ENCODE results near the gene PCK2.

Gene PCK2

DNA sequence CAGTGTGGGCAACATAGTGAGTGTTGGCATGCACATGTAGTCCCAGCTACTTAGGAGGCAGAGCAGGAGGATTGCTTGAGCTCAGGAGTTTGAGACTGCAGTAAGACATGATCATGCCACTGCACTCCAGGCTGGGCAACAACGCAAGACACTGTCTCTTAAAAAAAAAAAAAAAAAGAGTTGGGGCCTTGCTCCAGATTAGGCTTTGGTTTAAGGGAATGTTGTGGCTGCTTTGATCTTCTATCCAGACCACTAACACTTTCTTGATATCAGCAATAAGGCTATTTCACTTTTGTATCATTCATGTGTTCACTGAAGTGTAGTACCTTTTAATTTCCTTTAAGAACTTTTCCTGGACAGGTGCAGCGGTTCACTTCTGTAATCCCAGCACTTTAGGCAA, 33.6 kb downstream of the PCK2 start:
- TF ChIP-seq GABPA (IDR thresholded peaks at IDR 0.05; ENCODE audit: low read depth), result no peak
- TF ChIP-seq, protein P1, sequence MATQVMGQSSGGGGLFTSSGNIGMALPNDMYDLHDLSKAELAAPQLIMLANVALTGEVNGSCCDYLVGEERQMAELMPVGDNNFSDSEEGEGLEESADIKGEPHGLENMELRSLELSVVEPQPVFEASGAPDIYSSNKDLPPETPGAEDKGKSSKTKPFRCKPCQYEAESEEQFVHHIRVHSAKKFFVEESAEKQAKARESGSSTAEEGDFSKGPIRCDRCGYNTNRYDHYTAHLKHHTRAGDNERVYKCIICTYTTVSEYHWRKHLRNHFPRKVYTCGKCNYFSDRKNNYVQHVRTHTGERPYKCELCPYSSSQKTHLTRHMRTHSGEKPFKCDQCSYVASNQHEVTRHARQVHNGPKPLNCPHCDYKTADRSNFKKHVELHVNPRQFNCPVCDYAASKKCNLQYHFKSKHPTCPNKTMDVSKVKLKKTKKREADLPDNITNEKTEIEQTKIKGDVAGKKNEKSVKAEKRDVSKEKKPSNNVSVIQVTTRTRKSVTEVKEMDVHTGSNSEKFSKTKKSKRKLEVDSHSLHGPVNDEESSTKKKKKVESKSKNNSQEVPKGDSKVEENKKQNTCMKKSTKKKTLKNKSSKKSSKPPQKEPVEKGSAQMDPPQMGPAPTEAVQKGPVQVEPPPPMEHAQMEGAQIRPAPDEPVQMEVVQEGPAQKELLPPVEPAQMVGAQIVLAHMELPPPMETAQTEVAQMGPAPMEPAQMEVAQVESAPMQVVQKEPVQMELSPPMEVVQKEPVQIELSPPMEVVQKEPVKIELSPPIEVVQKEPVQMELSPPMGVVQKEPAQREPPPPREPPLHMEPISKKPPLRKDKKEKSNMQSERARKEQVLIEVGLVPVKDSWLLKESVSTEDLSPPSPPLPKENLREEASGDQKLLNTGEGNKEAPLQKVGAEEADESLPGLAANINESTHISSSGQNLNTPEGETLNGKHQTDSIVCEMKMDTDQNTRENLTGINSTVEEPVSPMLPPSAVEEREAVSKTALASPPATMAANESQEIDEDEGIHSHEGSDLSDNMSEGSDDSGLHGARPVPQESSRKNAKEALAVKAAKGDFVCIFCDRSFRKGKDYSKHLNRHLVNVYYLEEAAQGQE (IDR thresholded peaks at IDR 0.05; ENCODE audit: insufficient replicate concordance, low read depth), result no peak
- TF ChIP-seq, protein P2, sequence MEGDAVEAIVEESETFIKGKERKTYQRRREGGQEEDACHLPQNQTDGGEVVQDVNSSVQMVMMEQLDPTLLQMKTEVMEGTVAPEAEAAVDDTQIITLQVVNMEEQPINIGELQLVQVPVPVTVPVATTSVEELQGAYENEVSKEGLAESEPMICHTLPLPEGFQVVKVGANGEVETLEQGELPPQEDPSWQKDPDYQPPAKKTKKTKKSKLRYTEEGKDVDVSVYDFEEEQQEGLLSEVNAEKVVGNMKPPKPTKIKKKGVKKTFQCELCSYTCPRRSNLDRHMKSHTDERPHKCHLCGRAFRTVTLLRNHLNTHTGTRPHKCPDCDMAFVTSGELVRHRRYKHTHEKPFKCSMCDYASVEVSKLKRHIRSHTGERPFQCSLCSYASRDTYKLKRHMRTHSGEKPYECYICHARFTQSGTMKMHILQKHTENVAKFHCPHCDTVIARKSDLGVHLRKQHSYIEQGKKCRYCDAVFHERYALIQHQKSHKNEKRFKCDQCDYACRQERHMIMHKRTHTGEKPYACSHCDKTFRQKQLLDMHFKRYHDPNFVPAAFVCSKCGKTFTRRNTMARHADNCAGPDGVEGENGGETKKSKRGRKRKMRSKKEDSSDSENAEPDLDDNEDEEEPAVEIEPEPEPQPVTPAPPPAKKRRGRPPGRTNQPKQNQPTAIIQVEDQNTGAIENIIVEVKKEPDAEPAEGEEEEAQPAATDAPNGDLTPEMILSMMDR (IDR thresholded peaks at IDR 0.05; ENCODE audit: insufficient read depth, low read length), result no peak
- TF ChIP-seq POLR2AphosphoS5 (IDR thresholded peaks at IDR 0.05; ENCODE audit: low read depth), result no peak
- no peak for TF ChIP-seq SPI1 (IDR thresholded peaks at IDR 0.05; ENCODE audit: borderline replicate concordance, low read depth)
- H3K4me3 ChIP-seq (replicated peaks; ENCODE audit: insufficient read depth, low read length), result no peak overlapping the region
- DNase-seq (ENCODE audit: low read depth in 1 of 2, low spot score in 1 of 2), result no peak
- no peaks in the 10 kb centered on the region for H3K27me3 ChIP-seq (ENCODE audit: insufficient read depth, poor library complexity, severe bottlenecking)
- H3K27ac ChIP-seq (replicated peaks), result no peak overlapping the region

DNA sequence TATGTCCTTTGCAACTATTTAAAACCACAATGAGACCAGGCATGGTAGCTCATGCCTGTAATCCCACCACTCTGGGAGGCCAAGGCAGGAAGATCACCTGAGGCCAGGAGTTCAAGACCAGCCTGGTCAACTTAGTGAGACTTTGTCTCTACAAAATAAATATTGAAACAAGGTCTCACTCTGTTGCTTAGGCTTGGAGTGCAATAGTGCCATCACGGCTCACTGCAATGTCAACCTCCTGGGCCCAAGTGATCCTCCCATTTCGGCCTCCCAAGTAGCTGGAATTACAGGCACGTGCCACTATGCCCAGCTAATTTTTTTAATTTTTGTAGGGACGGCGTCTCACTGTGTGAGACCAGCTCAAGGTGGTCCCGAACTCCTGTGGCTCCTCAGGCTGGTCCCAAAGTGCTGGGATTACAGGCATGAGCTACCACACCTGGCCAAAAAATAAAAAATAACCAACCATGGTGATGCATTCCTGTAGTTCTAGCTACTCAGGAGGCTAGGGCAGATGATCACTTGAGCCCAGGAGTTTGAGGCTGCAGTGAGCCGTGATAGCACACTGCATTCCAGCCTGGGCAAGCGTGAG, 35.4 kb downstream of the PCK2 start:
- DNase-seq (ENCODE audit: low read depth in 1 of 2, low spot score in 1 of 2), result no peak
- no peaks in the 10 kb centered on the region for H3K27me3 ChIP-seq (ENCODE audit: insufficient read depth, poor library complexity, severe bottlenecking)
- no peak overlapping the region for H3K27ac ChIP-seq (replicated peaks)
- TF ChIP-seq POLR2AphosphoS5 (IDR thresholded peaks at IDR 0.05; ENCODE audit: low read depth) (no peak), GABPA (IDR thresholded peaks at IDR 0.05; ENCODE audit: low read depth) (no peak), SPI1 (IDR thresholded peaks at IDR 0.05; ENCODE audit: borderline replicate concordance, low read depth) (no peak)
- TF ChIP-seq, protein P1 (IDR thresholded peaks at IDR 0.05; ENCODE audit: insufficient replicate concordance, low read depth), result no peak
- TF ChIP-seq, protein P2 (IDR thresholded peaks at IDR 0.05; ENCODE audit: insufficient read depth, low read length), result no peak
- no peak overlapping the region for H3K4me3 ChIP-seq (replicated peaks; ENCODE audit: insufficient read depth, low read length)

DNA sequence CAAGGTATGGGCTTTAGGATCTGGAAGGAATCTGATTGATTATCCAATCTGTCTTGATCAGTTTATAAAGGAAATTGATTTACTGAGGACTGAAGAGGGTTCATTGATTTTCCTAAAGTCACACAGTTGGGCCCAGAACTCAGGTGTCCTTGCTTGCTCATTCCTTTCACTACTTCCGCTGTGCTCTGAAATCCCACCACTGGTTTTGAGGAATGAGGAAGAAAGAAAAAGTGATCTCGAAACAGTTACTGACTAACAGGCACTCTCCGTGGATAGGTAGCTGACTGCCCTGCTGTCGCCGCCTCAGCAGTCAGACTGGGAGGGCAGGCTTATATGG, 36.2 kb downstream of the PCK2 start, which contains the start of gene FITM1:
Gene FITM1, plus strand, starts transcription at position 280 of the 337 bp plus-strand sequence. CDS start 905 bp downstream, outside the sequence.
- no peak within 1 kb of the TSS for H3K4me3 ChIP-seq (replicated peaks; ENCODE audit: insufficient read depth, low read length)
- TF ChIP-seq GABPA (IDR thresholded peaks at IDR 0.05; ENCODE audit: low read depth) (no peak), POLR2AphosphoS5 (IDR thresholded peaks at IDR 0.05; ENCODE audit: low read depth) (no peak), SPI1 (IDR thresholded peaks at IDR 0.05; ENCODE audit: borderline replicate concordance, low read depth) (no peak)
- TF ChIP-seq, protein P2 (IDR thresholded peaks at IDR 0.05; ENCODE audit: insufficient read depth, low read length), result no peak
- TF ChIP-seq, protein P1 (IDR thresholded peaks at IDR 0.05; ENCODE audit: insufficient replicate concordance, low read depth), result no peak
- no peak for DNase-seq (ENCODE audit: low read depth in 1 of 2, low spot score in 1 of 2)
- H3K27ac ChIP-seq (replicated peaks), result no peak within 1 kb of the TSS
- no peaks in the 10 kb centered on the region for H3K27me3 ChIP-seq (ENCODE audit: insufficient read depth, poor library complexity, severe bottlenecking)
